Measurements from ENCODE around the gene NALF2. TPM values are rescaled to one million over a fixed set of nuclear protein-coding genes. Genes with fewer than 3 reads are reported as not detected.
A peak's percentile ranks its signal among the peaks of the same experiment; 100 is the strongest.

Gene NALF2
- total and polyA plus RNA-seq, 2 donors from 2014 or later: 1.9 to 2.0 TPM

DNA sequence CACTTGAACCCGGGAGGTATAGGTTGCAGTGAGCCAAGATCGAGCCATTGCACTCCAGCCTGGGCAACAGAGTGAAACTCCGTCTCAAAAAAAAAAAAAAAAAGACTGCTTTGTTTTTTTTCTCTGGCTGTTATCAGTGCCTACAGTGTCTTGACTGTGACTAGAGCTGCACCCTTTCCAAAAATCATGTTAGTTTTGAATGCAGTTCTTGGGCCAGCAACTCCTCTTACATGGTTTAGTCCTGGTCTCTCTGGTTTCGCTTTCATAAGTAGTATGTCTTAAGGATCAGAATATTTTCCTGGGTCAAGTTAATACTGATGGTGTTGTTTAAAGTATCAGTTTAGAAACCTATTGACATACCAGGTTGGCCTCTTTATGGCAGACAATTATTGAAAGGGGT lies 34.2 kb upstream of the NALF2 start:
- no peaks in the 10 kb centered on the region for H3K36me3 ChIP-seq (ENCODE audit: control insufficient read depth in 2 of 3, insufficient read depth in 3 of 3, low read length in 3 of 3)
- TF ChIP-seq CTCF (IDR thresholded peaks at IDR 0.05; ENCODE audit: borderline replicate concordance, extremely low read depth, insufficient read depth): no peak
- DNase-seq (no peak), FAIRE-seq (no peak)
- H3K9me3 ChIP-seq (ENCODE audit: control insufficient read depth in 2 of 3, insufficient read depth in 1 of 3, low read length in 3 of 3): no peaks in the 10 kb centered on the region
- no peak overlapping the region for H3K27ac ChIP-seq (ENCODE audit: low read depth in 2 of 2, low read length in 2 of 2)
- no peak overlapping the region for H3K9ac ChIP-seq (ENCODE audit: low read length in 3 of 3)
- no peaks in the 10 kb centered on the region for H3K4me1 ChIP-seq (ENCODE audit: control insufficient read depth in 2 of 3, insufficient read depth in 2 of 3, low read depth in 1 of 3, low read length in 3 of 3)
- intact Hi-C loops (cut with DNase I): no loop called here
- no peaks in the 10 kb centered on the region for H3K27me3 ChIP-seq (ENCODE audit: control insufficient read depth, insufficient read depth, low read length)
- no peak overlapping the region for H3K4me3 ChIP-seq (ENCODE audit: low read length in 3 of 3)

- intact Hi-C loops (cut with DNase I): loop anchor here (10.0 kb wide), 1 partner anchor 605 kb away; no protein-coding TSS in a partner anchor
- no peaks in the 10 kb centered on the region for H3K4me1 ChIP-seq (ENCODE audit: control insufficient read depth in 2 of 3, insufficient read depth in 2 of 3, low read depth in 1 of 3, low read length in 3 of 3)
- H3K9ac ChIP-seq (ENCODE audit: low read length in 3 of 3): no peak overlapping the region
- no peaks in the 10 kb centered on the region for H3K36me3 ChIP-seq (ENCODE audit: control insufficient read depth in 2 of 3, insufficient read depth in 3 of 3, low read length in 3 of 3)
- TF ChIP-seq CTCF (IDR thresholded peaks at IDR 0.05; ENCODE audit: borderline replicate concordance, extremely low read depth, insufficient read depth): no peak
- peak in 1 of 5 donors; percentile 1 for DNase-seq
- H3K27ac ChIP-seq (ENCODE audit: low read depth in 2 of 2, low read length in 2 of 2): no peak overlapping the region
- no peak for FAIRE-seq
- H3K9me3 ChIP-seq (ENCODE audit: control insufficient read depth in 2 of 3, insufficient read depth in 1 of 3, low read length in 3 of 3): no peaks in the 10 kb centered on the region
- no peak overlapping the region for H3K4me3 ChIP-seq (ENCODE audit: low read length in 3 of 3)
- H3K27me3 ChIP-seq (ENCODE audit: control insufficient read depth, insufficient read depth, low read length): no peaks in the 10 kb centered on the region
Observed at GRCh38 chrX:69489625-69490024, 14.5 kb upstream of the NALF2 start.

DNA sequence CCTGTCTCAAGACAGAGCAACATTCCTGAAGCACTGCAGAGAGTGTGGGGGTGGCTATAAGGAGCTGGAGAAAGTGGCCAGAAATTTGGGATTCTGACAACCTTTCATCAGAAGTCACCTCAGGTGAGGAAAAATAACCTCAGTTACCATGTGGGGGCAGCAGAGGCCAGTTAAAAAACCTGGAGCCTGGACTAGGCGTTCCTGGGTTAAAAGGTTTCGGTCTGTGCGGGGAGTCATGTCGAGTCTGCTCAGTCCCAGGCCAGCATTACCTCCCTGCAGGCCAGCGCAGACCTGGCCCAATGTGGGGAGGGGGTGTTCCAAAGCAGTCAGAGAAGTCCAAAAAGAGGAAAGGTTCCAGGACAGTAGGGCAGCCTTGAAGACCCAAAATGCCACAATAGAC lies 10.9 kb upstream of the NALF2 start:
- Histone ChIP-seq H3K9ac (ENCODE audit: low read length in 3 of 3) (no peak overlapping the region), H3K36me3 (ENCODE audit: control insufficient read depth in 2 of 3, insufficient read depth in 3 of 3, low read length in 3 of 3) (no peaks in the 10 kb centered on the region), H3K4me1 (ENCODE audit: control insufficient read depth in 2 of 3, insufficient read depth in 2 of 3, low read depth in 1 of 3, low read length in 3 of 3) (no peaks in the 10 kb centered on the region), H3K9me3 (ENCODE audit: control insufficient read depth in 2 of 3, insufficient read depth in 1 of 3, low read length in 3 of 3) (no peaks in the 10 kb centered on the region), H3K27ac (ENCODE audit: low read depth in 2 of 2, low read length in 2 of 2) (no peak overlapping the region), H3K4me3 (ENCODE audit: low read length in 3 of 3) (no peak overlapping the region), H3K27me3 (ENCODE audit: control insufficient read depth, insufficient read depth, low read length) (no peaks in the 10 kb centered on the region)
- intact Hi-C loops (cut with DNase I): loop anchor here (10.0 kb wide), 1 partner anchor 602 kb away; no protein-coding TSS in a partner anchor
- FAIRE-seq: no peak
- DNase-seq: peak in 2 of 5 donors; percentile 21 to 32
- peak; percentile 43 for TF ChIP-seq CTCF (IDR thresholded peaks at IDR 0.05; ENCODE audit: borderline replicate concordance, extremely low read depth, insufficient read depth)

DNA sequence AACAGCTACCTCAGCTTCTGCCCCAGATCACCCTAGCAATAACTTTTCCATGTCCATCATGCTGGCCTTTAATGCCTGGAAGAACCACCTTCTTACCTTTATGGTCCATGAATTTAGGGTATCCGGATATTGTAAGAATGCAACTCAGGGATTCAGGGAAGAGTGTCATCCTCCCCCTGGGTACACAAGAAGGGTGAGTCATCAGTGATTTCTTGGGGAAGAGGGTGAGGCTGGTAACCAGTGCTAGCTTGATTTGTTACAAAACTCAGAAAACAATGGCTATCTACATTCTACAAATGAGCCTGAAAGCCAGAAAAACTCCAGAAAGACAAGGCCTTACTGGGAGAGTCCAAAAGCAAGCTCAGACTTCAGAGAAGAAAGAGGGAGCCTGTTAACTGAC lies 10.4 kb upstream of the NALF2 start:
- no peak for TF ChIP-seq CTCF (IDR thresholded peaks at IDR 0.05; ENCODE audit: borderline replicate concordance, extremely low read depth, insufficient read depth)
- FAIRE-seq: no peak
- Histone ChIP-seq H3K9ac (ENCODE audit: low read length in 3 of 3) (no peak overlapping the region), H3K9me3 (ENCODE audit: control insufficient read depth in 2 of 3, insufficient read depth in 1 of 3, low read length in 3 of 3) (no peaks in the 10 kb centered on the region), H3K36me3 (ENCODE audit: control insufficient read depth in 2 of 3, insufficient read depth in 3 of 3, low read length in 3 of 3) (no peaks in the 10 kb centered on the region), H3K4me1 (ENCODE audit: control insufficient read depth in 2 of 3, insufficient read depth in 2 of 3, low read depth in 1 of 3, low read length in 3 of 3) (no peaks in the 10 kb centered on the region), H3K27me3 (ENCODE audit: control insufficient read depth, insufficient read depth, low read length) (no peaks in the 10 kb centered on the region), H3K27ac (ENCODE audit: low read depth in 2 of 2, low read length in 2 of 2) (no peak overlapping the region), H3K4me3 (ENCODE audit: low read length in 3 of 3) (no peak overlapping the region)
- DNase-seq: no peak
- intact Hi-C loops (cut with DNase I): loop anchor here (10.0 kb wide), 1 partner anchor 601 kb away; no protein-coding TSS in a partner anchor
